Raji (cell line): ENCODE measurements around the gene KRT6A.

ENCODE experiments used
- POLR2A ChIP-seq: IDR thresholded peaks from 2 replicates; pipeline ENCODE4 v1.6.1; 2011; ENCODE audit warnings: low read depth, low read length, control low read depth; ENCODE audit not compliant: insufficient read depth

The KRT6A gene

DNA sequence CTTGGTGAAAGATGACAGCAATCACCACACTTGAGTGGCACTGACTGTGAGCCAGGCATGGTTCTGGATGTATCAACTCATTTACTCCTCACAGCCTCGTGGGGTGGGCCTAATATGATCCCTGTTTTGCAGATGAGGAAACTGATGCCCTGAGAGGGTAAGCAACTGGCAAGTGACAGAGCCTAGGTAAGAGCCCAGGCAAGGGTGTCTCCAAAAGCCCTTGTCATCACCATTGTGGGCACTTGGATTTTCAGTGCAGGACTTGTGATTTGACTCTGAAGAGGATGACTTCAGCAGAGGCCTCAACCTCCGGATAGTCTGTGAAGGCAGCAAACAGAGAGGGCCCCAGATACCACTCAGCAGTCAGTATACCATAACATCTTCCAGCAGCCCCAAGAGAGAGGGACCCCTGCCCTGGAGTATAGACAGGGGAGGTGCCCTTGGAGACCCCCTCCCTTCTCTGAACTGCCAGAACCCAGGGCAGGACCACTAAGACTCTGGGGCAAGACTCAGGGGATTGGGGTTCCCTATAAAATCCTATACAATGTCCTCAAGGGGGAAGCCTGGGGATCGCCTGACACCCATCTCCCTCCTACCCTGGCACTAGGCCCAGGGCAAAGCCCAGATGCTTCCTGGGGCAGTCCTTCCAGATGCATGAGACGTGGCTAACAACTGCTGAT, 34.2 kb upstream of the KRT6A start:
- TF ChIP-seq POLR2A: no peak

DNA sequence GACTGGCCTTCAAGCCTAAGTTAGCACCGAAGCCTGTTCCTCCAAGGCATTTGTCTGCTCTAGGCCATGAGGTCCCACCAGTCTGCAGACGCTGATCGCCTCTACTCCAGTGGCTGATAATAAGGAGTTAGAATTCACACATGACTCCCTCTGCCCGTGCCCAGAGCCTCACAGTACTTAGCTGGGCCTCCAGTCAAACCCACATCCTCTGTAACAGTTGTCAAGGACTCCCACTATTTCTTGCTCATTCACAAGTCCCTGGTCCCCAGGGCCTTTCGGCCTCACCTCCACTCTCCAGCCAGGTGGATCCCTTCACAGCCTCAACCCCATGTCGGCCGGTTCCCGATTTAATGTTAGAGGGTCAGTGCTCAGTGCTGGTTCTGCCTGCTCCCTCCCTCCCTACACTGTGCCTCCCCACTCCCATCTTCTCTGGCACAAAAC, 33.5 kb upstream of the KRT6A start:
- TF ChIP-seq POLR2A: no peak

DNA sequence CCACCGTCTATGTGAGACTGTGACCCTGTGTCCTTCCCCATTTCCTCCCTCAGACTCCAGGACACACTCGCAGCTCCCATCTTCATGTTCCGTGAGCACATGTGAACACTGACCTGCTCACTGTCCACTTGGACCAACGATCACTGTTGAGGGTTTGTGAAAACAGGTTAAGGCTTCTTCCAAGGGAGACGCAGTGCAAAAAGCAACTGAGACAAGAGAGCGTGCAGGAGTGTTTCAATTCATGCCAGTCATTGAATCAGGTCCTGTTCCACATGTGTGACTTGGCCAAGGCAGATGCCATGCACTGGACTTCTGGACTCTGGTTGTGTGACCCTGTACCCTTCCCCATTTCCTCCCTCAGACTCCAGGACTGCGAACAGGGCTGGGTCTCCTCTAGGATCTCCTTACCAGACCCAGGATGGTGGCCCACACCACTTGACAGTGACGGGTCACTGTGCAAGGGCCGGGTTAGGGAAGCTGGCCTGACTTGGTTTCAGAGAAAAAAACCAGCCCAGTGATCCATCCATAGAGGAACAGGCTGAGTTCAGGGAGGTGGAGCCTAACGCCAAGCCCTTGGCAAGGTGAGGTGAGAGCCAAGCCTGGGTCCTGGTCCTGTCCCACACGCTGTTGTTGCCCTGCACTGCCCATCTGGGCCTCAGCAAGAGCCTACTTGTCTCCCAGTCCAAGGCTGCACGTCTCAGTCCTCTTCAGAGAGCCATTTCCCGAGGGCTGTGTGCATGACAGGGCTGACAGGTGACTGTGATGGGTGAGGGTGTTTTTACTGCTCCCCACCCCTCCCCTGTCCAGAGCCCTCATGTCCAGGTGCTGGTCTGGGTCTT, 32.8 kb upstream of the KRT6A start:
- no peak for TF ChIP-seq POLR2A

DNA sequence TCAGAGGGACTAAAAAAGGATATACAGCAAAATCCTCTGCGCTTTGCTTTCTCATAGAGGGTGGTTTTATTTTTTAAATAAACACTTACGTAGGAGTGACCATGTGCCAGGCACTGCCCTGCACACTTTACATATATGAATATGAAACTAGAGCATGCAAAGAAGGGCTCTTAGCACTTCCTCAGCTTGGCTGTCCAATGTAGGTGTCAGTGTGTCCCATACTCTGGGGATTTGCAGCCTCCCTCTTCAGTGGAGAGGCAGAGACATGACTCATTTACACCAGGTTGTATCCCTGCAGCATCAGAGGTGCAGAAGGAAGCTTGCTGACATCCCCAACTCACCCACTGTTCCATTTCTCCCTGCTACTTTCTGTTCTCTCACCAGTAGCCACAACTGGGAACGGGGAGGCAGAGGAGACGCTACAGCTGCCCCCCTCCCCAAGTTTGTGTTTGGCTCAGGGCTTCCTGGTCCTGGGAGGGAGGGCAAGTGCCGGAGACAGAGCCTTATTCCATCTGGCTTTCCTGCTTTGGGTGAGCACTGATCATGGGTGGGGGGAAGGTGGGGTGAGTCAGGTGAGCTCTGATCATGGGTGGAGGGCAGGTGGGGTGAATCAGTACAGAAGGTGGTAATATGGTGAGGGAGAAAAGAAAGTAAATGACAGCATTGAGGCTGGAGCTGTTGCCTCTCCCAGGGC, 32.0 kb upstream of the KRT6A start:
- TF ChIP-seq POLR2A: no peak

DNA sequence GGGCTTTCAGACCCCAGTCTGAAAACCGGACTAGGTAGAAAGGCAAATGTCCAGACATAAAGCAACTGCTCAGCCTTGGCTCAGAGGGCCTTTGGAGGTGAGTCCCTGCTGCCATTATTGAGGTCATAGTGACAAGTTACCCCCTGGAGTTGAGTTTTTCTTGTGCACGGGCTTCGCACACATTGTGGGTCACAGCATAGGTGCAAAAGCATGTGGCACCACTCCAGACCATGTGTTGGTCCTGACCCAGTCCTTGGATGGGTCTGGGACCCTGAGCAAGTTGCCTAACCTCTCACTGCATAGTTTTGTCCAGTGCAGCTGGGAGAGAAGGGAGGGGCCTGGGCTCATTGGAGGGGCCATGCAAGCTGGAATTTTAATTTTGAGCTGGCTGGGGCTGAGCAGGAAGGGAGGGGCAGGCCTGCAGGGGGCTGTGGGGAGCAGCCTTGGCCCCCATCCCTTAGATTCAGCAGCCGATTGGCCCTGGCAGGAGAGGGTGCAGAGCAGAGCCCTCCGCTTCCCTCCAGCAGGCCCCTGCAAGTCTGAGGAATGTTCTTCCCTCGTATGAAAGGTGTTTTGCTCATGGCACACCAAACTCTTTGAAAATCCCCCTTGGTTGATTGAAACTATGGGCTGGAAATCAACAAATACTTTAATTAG, 31.3 kb upstream of the KRT6A start:
- TF ChIP-seq POLR2A: no peak

DNA sequence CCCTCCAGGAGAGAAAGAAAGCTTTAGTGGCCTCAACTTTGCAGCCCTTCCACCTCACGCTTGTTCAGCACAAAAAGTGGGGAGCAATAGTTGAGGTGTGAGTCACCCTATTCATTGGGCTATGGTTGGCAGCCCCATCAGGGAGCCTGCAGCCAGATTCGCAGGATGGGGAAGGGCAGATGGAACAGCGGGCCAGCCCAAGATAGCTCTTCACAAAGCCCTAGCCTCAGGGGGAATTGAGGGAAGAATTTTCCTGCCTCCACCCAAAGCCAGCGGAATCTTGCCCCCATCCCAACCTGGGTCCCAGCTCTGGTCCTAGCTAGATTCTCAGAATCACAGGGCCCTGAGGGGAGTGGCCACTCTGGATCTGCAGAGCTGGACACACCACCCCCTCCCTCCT, 30.8 kb upstream of the KRT6A start:
- no peak for TF ChIP-seq POLR2A

DNA sequence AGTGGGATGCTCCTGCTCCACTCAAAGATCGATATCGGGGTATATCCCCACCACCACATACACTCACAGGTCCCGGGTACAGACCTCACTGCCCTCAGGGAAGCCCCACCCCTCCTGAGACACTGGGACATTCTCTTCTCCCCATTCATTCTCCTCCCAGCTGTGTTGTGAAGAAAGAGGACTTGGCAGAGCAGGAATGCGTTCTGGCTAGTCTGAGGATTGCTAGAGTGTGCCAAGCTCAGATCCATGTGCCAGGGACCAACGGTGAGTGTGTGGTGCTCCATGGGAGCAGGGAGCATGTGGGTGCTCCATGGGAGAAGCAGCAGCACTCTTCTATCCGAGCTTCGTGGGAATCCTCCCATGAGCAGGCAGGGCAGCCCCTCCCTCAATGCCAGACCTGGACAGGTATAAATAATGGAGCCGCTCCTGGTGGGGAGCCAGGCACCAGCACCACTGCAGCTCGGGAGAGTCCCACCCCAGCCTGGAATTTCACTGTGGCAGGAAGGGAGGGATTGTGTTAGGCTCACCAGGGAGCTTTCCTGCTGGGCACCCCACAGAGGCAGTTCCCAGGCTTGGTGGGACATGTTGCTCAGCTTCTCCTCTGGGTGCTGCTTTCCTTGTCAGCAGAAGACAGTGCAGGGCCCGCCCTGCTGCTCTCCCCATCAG, 29.4 kb upstream of the KRT6A start:
- no peak for TF ChIP-seq POLR2A

DNA sequence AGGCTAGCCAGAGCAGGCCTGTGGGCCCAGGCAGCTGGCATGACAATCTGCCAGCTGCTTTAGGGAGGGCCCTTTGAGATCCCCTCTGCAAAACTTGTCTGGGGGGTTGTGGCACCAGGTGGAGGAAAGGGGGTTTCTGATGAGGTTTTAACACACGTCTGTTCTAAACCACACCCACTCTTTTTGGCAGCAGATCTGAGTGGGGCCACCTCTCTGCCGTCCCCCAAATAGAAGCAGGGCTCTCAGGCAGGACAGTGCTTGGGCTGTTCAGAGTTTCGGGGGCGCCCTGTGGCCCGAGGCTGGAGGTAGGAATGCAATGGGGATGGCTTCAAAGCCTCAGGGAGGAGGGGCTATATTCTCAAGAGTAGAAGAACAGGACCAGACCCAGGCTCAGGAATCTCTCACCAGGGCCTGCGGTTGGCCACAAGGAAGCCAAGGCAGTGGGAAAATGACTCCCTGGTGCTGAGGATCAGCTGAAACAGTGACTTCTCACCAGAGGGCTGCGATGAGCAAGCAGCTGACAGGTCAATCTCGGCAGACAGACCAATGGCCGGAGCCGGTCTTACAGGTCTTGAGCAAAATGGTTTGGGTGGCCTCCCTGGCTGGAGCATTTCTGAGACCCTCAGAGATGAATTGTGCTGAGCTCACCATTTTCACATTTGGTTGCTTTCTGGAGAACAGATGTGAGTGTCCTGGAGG, 28.7 kb upstream of the KRT6A start:
- TF ChIP-seq POLR2A: no peak

DNA sequence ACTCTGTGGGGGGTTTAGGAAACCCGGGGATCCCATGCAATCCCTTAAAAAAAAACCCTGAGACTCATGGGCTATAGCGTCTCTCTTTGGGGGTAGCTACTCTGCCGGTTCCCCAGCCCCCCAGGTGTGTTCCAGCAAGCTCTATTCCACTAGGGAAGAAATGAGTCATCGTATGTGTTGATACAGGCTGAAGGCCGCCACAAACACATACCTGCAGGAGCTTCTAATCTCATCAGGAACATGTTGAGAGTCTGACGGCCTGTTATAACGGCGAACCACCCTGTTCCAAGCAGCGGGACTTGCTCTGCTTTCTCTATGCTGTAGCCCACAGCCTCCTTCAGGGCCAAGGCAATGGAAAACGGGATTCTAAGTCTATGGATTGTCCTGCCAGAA, 28.1 kb upstream of the KRT6A start:
- no peak for TF ChIP-seq POLR2A

DNA sequence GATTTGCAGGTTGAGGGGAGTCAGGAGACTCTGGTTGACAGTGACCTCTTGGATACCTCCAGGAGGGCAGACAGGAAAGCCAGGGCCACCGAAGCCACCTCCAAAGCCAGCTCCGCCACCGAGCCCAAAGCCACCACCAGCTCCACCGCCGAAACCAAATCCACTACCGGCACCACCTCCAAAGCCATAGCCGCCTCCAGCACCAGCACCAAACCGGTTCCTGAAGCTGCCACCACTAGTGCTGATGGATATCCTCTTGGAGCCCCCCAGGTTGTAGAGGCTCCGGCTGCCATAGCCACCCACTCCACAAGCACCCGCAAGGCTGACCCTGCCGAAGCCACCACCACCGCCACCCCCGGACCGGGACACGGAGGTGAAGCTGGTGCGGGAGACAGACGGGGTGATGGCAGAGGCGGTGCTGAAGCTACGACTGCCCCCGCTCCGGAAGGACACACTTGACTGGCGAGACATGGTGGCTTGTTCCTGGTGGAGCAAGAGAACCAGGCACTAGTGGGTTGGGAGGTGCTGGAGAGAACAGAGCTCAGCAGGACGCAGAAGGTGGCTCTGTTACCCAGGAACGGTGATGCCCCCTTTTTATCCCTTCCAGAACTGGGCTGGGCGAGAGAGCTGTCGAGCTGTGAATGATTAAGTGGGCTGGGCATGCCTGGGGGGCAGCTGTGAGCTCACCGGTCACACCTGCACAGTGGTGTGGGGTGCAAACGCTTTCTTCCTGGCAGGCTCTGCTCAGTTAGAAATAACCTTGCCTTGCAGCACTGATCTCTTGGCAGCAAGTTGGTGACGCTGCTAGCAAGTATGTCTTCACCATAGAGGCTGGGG, 27.0 kb upstream of the KRT6A start, which contains the start of gene KRT5:
Gene KRT5 (minus strand): TSS at position 569 of the 837 bp plus-strand sequence. CDS start 98 bp downstream, at position 471.
- no peak for TF ChIP-seq POLR2A

DNA sequence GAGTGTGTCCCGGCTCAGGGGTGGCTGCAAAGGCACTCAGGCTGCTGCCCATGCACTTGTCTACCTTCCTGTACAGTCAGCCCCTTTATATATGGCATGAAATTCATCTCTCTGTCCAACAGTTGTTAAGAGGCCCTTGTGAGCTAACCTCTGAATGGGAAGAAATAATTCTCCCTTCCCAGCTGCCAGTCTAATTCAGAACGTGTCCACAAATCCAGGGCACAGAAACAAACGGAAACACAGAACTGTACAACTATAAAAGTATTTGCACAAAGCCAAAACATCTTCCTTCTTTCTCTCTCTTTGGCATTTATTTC, 26.3 kb upstream of the KRT6A start:
- no peak for TF ChIP-seq POLR2A

DNA sequence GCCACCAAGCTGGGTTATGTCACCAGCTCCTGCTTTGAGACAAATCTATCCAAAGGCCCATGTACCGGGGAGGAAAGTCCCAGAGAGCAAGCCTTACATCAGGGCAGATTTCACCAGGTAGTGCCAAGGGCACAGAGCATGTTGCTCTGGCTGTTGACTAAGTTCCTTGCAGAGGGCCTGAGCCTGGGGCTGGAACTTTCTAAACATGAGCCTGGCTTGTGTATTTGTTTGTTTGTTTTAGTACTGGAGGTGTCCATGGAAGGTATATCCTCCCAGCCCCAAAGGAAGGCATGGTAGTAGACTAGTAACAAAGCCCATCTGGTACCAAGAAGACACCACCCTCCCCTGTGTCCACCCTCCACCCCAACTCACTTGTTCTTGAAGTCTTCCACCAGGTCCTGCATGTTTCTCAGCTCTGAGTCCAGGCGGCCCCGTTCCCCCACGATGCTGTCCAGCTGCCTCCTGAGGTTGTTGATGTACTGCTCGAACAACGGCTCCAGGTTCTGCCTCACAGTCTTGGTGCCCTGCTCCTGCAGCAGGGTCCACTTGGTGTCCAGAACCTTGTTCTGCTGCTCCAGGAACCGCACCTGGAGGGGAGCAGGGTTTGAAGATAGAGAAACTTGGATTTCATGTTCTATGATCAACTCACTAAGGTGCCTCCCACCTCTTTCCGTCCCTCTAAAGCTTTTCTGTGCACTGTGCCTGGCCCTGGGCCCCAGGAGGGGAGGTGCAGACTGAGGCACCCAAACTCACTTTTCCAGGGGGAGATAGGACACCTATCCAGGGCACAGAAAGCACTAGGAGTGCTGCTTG, 25.7 kb upstream of the KRT6A start:
- no peak for TF ChIP-seq POLR2A

DNA sequence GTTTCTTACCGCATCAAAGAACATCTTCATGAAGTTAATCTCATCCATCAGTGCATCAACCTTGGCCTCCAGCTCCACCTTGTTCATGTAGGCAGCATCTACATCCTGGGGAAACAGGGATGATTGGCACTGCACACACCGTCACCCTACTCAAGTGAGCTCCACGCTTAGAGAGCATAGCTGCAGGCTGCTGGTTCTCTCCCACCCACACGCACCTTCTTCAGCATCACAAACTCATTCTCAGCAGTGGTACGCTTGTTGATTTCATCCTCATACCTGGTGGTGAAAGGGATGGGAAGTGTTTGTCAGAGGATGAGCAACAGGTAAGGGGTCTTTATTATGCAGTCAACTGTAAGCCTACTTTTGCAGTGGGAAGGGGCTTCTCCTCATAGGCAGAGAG, 24.8 kb upstream of the KRT6A start:
- no peak for TF ChIP-seq POLR2A
